Glutamatergic neuron (in vitro differentiated cells): ENCODE measurements around the gene CROCC2. TPM values are rescaled to one million over a fixed set of nuclear protein-coding genes. Genes with fewer than 3 reads are reported as not detected.
"Not testable (repeated sequence)": the region's sequence is repeated elsewhere in the genome, so short reads cannot be mapped to it uniquely, and the experiment has no call there.

Experiments used
- DNase-seq: peaks from one replicate; pipeline ENCODE4 v3.0.0; 2022
- H3K27ac Mint-ChIP-seq: one replicate; pipeline ENCODE4 v1.8.0; 2020; ENCODE audit warnings: mild to moderate bottlenecking, mixed read lengths, inconsistent platforms; ENCODE audit not compliant: unreplicated experiment
- H3K27me3 Mint-ChIP-seq: one replicate; pipeline ENCODE4 v1.8.0; 2020; ENCODE audit warnings: mild to moderate bottlenecking, moderate library complexity, mixed read lengths, inconsistent platforms; ENCODE audit not compliant: unreplicated experiment
- H3K36me3 Mint-ChIP-seq: one replicate; pipeline ENCODE4 v1.8.0; 2020; ENCODE audit warnings: mild to moderate bottlenecking, mixed read lengths, inconsistent platforms; ENCODE audit not compliant: unreplicated experiment
- H3K4me1 Mint-ChIP-seq: one replicate; pipeline ENCODE4 v1.8.0; 2020; ENCODE audit warnings: mild to moderate bottlenecking, low read depth, mixed read lengths, inconsistent platforms; ENCODE audit not compliant: unreplicated experiment
- H3K4me3 Mint-ChIP-seq: one replicate; pipeline ENCODE4 v1.8.0; 2020; ENCODE audit warnings: mild to moderate bottlenecking, mixed read lengths, inconsistent platforms; ENCODE audit not compliant: unreplicated experiment
- H3K9me3 Mint-ChIP-seq: one replicate; pipeline ENCODE4 v1.8.0; 2020; ENCODE audit warnings: mild to moderate bottlenecking, moderate library complexity, mixed read lengths, inconsistent platforms; ENCODE audit not compliant: unreplicated experiment
- total RNA-seq: library from RNA; stranded (reverse); fragmentation: NEBNext Ultra II Directional; extraction: Animal tissue kit (Norgen Biotek cat#: 25700); gene quantifications from one replicate; pipeline ENCODE4 v1.2.1, GENCODE V29; 2021; ENCODE audit not compliant: unreplicated experiment
- TF ChIP-seq, protein P1 (sequence below): fragments of 200-600 bp; sonication (generic); IDR thresholded peaks from one replicate; pipeline ENCODE4 v1.5.0; 2021; ENCODE audit not compliant: partially characterized antibody, unreplicated experiment

CROCC2 gene
- total RNA-seq, 1 donor from 2014 or later, result not detected

DNA sequence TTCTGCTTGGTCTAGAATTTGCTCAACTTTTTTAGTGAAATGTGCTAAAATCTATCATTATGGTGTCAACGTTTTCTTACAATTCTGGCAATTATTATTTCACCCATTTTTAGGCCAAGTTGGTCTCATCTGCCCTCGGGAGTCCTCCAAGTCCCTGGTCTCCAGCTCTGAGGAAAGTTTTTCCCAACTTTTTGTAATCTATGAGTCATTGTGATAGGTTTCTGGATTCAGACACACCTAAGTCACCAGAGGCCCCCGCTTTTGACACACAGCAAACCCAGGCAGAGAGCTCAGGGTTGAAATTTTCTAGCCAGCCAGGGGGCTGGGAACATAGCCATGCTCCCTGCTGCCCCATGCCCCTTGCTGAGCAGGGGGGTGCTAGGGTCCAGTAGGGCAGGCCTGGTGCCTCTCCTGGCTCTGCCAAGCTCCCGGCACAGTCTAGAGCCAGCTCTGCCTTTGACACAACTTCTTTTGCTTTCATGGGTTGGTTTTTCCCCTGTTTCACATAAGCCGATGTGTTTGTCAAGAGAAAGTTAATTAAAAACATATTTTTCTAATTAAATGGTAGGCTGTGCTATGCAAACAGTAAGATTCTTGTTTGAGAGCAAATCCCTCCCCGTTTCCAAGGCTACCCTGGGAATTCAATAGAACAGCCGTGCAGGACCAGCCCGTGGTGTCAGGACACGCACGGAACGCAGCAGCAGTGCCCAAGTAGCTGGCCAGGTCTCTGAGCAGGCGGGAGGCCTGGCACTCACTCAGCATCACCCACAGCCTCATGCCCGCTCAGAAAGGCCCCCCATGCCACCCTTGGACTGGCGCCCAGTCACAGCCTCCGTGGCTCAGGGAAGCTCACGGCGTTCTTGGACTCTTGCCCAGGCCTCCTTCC lies 66.7 kb downstream of the CROCC2 start:
- no peaks in the 10 kb centered on the region for H3K36me3 Mint-ChIP-seq
- no peak for DNase-seq
- no peak overlapping the region for H3K27ac Mint-ChIP-seq
- H3K9me3 Mint-ChIP-seq, result peaks cover 6% of the 10 kb centered on the region
- peaks cover 2% of the 10 kb centered on the region for H3K27me3 Mint-ChIP-seq
- no peak overlapping the region for H3K4me3 Mint-ChIP-seq
- TF ChIP-seq, protein P1, sequence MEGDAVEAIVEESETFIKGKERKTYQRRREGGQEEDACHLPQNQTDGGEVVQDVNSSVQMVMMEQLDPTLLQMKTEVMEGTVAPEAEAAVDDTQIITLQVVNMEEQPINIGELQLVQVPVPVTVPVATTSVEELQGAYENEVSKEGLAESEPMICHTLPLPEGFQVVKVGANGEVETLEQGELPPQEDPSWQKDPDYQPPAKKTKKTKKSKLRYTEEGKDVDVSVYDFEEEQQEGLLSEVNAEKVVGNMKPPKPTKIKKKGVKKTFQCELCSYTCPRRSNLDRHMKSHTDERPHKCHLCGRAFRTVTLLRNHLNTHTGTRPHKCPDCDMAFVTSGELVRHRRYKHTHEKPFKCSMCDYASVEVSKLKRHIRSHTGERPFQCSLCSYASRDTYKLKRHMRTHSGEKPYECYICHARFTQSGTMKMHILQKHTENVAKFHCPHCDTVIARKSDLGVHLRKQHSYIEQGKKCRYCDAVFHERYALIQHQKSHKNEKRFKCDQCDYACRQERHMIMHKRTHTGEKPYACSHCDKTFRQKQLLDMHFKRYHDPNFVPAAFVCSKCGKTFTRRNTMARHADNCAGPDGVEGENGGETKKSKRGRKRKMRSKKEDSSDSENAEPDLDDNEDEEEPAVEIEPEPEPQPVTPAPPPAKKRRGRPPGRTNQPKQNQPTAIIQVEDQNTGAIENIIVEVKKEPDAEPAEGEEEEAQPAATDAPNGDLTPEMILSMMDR, result no peak
- H3K4me1 Mint-ChIP-seq, result no peaks in the 10 kb centered on the region

DNA sequence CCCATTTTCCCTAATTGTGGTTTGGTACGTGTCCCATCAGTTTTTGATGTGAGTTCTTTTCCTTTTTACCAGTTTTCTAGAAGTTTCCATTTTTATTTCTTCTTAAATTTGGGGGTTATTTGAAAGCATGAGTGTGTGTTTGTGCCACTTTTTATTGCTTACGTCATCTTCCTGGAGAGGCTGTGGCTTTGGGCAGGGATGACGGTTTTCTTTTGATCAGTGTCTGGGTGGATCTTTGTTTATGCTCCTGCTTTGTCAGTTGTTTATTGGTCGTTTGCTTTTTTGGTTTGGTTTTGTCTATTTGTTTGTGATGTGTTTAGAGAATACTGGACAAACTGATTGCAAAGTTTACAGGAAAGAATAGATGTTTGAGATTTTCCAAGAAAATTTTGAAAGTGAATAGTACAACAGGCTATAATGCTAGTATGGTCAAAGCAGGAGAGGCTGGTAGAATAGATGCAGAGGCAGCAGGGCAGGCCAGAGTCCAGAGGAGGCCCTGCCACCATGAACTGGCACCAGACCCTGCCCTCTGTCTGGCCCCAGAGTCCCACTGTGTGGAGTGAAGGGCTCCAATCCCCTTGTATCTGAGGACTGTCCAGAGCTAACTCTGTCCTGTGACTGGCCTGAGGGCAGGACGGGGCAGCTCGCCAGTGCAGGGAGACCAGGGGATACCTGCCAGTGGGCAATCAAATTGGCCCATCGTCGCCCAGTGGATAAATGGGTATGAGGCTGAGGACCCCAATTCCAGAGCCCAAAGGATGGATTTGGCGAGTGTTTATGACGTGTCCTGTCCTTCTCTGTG lies 68.8 kb downstream of the CROCC2 start:
- Mint-ChIP-seq H3K9me3 (peaks cover 2% of the 10 kb centered on the region), H3K4me1 (no peaks in the 10 kb centered on the region), H3K27ac (no peak overlapping the region), H3K27me3 (peaks cover 2% of the 10 kb centered on the region), H3K4me3 (no peak overlapping the region), H3K36me3 (no peaks in the 10 kb centered on the region)
- DNase-seq, result no peak
- TF ChIP-seq, protein P1, result no peak

DNA sequence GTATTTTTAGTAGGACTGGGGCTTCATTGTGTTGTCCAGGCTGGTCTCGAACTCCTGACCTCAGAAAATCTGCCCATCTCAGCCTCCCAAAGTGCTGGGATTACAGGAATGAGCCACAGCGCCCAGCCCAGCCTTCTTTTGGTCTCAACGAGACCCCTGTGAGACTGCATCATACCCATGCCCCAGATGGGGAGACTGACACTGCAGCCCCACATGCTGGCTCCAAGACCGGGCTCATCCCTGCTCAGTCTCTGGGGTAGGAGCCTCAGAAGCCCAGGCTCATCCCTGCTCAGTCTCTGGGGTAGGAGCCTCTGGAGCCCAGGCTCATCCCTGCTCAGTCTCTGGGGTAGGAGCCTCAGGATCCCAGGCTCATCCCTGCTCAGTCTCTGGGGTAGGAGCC lies 69.8 kb downstream of the CROCC2 start:
- H3K27me3 Mint-ChIP-seq, H3K27ac Mint-ChIP-seq, H3K36me3 Mint-ChIP-seq, H3K9me3 Mint-ChIP-seq, DNase-seq, H3K4me1 Mint-ChIP-seq, H3K4me3 Mint-ChIP-seq: not testable (repeated sequence)

DNA sequence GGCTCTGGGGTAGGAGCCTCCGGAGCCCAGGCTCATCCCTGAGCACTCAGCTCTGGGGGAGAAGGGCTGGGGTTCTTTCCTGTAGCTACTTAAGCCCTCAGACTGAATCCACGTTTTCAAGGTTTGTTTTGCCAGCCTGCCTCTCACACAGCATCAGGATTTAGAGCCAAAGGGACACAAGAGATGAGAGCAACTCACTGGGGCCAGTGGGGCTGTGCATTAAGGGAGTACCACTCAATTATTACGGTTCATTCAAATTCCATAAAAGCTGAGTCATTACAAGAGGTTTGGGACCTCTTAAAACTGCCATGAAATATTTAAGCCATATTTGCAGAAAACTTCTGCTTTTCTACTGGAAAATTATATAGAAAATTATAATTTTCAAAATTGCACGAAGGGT lies 75.1 kb downstream of the CROCC2 start:
- no peak overlapping the region for H3K27ac Mint-ChIP-seq
- peaks cover 7% of the 10 kb centered on the region for H3K27me3 Mint-ChIP-seq
- H3K9me3 Mint-ChIP-seq, result peaks cover 4% of the 10 kb centered on the region
- no peak for DNase-seq
- H3K36me3 Mint-ChIP-seq, result no peaks in the 10 kb centered on the region
- H3K4me1 Mint-ChIP-seq, result no peaks in the 10 kb centered on the region
- TF ChIP-seq, protein P1, result no peak
- H3K4me3 Mint-ChIP-seq, result no peak overlapping the region

DNA sequence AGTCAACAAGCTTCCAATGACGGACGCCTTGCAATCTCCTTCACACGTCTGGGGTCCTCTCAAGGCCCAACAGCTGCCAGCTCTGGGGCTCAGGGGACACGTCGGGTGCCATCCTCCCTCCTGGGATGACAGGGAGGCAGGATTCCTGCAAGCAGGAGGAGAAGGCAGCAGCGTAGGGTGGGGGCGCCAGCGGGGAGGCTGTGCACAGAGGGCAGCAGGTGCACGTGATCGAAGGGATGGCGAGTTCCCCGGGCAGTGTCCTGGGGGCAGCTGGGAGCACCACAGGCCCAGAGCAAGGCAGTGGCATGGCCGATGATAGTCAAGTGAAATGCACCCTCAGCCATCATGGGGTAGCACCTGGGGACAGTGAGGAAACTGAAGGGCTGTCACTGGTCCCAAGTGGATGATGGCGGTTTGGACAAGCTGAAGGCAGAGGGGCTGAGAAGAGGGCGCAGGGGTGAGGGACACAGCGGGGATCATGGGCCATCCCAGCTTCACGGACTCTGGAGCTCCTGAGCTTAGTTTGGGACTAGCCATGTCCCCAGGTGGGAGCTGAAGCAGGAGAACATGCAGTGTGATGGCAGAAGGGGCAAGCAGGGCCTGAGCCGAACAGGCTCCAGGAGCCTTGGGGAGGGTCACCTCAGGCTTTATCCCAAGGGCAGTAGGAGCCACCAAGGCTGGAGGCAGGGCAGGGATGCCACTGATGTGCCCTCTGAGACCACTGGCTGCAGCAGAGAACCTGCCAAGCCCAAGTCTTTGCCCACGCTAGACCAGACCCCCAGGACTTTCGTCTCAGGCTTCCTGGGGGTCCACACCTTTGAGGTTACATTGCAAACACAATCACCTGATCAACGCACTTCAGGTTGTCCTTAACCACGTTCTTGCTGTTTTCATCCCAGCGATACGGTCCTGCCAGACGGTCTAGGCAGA lies 76.0 kb downstream of the CROCC2 start:
- Mint-ChIP-seq H3K4me1 (no peaks in the 10 kb centered on the region), H3K27ac (no peak overlapping the region), H3K36me3 (no peaks in the 10 kb centered on the region), H3K27me3 (peaks cover 7% of the 10 kb centered on the region), H3K4me3 (no peak overlapping the region), H3K9me3 (peaks cover 4% of the 10 kb centered on the region)
- peak; percentile 18 for DNase-seq
- TF ChIP-seq, protein P1, result no peak
